Germinal center (tissue), 1 donor: Measurements from ENCODE around the gene PSME1.

Experiments
- DNase-seq: peaks from one replicate; pipeline ENCODE4 v3.0.0; 2012; ENCODE audit warnings: mixed read lengths, low spot score

Gene PSME1

DNA sequence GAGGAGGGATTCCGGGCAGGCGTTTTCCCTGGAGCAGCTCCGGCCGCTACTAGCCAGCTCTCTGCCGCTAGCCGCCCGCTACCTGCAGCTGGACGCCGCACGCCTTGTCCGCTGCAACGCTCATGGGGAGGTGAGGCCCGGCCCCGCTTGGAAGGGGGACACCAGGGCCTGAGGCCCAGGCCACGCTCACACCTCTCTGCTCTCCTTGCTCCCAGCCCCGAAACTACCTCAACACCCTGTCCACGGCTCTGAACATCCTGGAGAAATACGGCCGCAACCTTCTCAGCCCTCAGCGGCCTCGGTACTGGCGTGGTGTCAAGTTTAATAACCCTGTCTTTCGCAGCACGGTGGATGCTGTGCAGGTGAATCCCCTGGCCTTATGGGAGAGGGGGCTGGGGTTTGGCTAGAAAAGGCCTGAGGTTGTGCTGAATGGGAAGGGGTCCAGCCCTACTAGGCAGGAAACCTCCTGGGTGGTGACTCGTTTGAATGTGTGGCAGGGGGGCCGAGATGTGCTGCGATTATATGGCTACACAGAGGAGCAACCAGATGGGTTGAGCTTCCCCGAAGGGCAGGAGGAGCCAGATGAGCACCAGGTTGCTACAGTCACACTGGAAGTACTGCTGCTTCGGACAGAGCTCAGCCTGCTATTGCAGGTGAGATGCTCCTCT lies 11.9 kb downstream of the PSME1 start:
- no peak for DNase-seq

DNA sequence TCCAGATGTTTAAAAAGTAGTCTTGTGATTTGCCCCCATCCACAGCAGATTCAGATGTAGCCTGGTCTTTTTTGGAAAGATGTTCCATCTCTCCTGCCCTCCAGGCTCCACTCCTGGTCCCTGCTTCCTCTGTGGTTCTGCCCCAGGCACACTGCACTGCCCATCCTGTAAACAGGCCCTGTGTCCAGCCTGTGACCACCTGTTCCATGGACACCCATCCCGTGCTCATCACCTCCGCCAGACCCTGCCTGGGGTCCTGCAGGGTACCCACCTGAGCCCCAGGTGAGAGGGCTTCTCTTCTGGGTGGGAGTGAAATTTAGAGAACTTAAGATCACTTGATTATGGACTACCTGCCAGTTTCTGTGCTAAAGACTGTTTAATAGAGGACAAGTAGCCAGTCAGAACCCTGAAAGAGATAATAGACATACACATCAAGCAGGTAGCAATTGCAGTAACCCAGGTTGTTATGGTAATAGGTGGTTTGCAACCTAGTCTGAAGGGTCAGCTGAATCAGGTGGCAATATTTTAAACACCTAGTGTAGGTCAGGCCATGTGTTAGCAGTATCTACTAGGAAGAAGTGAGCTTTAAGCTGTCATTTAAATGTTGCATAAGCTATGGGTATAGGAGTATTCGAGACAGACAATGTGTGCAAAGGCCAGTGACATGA lies 13.4 kb downstream of the PSME1 start:
- no peak for DNase-seq

GRCh38 chr14:24150061-24150460 lies 14.1 kb downstream of the PSME1 start:
- DNase-seq, result no peak

DNA sequence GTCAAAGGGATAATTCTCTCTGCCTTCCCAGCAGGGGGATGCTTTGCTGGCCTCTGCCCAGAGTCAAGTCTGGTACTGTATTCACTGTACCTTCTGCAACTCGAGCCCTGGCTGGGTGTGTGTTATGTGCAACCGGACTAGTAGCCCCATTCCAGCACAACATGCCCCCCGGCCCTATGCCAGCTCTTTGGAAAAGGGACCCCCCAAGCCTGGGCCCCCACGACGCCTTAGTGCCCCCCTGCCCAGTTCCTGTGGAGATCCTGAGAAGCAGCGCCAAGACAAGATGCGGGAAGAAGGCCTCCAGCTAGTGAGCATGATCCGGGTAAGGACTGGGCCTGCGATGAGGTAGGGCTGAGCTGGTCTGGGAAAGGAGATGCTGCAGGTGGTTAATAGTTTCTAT lies 14.6 kb downstream of the PSME1 start:
- DNase-seq, result no peak

- DNase-seq, result no peak
Observed at GRCh38 chr14:24150993-24151392, 15.0 kb downstream of the PSME1 start.

- DNase-seq, result no peak
Observed at GRCh38 chr14:24151404-24152080, 15.5 kb downstream of the PSME1 start.

DNA sequence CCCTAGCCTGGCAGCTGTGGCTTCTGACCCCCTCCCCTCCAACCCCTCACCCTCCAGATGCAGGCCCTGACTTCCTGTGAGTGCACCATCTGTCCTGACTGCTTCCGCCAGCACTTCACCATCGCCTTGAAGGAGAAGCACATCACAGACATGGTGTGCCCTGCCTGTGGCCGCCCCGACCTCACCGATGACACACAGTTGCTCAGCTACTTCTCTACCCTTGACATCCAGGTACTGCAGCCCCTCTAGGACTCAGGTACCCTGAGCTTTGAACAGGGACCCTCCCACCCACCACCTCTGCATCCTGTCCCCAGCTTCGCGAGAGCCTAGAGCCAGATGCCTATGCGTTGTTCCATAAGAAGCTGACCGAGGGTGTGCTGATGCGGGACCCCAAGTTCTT lies 19.1 kb downstream of the PSME1 start:
- no peak for DNase-seq

- no peak for DNase-seq
Observed at GRCh38 chr14:24156840-24157239, 20.8 kb downstream of the PSME1 start.

- no peak for DNase-seq
Observed at GRCh38 chr14:24157331-24157730, 21.3 kb downstream of the PSME1 start.

DNA sequence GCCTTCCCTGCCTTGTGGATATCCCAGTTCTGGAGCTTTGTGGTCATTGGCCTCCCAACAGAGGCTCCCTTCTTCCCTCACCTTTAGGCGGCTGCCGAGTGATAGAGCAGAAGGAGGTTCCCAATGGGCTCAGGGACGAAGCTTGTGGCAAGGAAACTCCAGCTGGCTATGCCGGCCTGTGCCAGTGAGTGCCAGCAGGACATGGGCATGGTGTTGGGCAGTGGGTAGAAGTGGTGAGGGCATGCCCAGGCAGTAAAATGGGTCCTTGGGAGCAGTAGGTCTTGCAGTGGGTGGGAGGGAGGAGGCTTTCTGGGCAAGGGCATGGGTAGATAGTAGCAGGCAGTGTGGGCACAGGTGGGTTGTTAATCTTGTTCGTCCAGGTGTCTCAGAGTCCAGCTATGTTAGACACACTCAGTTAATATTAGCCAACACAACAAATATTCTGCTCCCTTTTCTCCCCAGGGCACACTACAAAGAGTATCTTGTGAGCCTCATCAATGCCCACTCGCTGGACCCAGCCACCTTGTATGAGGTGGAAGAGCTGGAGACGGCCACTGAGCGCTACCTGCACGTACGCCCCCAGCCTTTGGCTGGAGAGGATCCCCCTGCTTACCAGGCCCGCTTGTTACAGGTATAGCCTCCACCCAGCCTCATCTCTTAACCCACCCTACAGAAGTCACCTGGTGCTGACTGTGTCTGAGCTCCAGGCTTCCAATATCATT lies 23.9 kb downstream of the PSME1 start:
- DNase-seq, result no peak

DNA sequence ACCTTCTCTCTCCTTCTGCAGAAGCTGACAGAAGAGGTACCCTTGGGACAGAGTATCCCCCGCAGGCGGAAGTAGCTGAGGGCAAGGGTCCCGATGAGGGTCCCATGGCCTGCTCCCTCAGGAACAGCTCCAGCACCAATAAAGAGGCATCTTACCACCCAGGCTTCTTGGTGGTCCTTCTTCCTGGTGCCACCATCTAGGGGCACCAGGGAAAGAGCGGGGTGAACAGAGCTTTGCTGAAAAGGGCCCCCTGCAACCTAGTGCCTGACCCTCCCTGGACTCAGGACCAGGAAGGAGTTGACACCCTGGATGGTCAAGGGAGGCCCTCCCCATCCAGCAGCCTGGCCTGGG lies 24.5 kb downstream of the PSME1 start:
- no peak for DNase-seq

- DNase-seq, result peak; percentile 94
Observed at GRCh38 chr14:24160850-24161804, 25.1 kb downstream of the PSME1 start, which contains the start of gene IRF9. Gene IRF9 (plus strand): TSS chr14:24161265. CDS start chr14:24162145, 880 bp downstream.

DNA sequence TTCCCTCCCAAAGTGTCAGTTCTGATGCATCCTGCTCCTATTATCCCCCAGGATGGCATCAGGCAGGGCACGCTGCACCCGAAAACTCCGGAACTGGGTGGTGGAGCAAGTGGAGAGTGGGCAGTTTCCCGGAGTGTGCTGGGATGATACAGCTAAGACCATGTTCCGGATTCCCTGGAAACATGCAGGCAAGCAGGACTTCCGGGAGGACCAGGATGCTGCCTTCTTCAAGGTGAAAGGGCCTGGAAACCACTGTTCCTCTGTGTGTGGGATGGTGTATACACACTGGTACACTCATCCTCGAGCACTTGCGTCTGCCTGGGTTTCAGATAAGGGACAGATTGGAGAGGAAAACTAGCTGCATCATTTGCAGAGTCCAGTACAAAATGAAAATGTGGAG lies 26.1 kb downstream of the PSME1 start:
- DNase-seq, result no peak

DNA sequence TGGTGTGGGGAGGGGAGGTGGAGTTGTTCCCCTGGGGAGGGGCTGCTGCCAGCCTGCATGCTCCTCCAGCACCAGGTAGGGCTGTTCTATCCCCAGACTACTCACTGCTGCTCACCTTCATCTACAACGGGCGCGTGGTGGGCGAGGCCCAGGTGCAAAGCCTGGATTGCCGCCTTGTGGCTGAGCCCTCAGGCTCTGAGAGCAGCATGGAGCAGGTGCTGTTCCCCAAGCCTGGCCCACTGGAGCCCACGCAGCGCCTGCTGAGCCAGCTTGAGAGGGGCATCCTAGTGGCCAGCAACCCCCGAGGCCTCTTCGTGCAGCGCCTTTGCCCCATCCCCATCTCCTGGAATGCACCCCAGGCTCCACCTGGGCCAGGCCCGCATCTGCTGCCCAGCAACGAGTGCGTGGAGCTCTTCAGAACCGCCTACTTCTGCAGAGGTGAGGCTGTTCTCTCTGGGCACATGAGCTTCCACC lies 28.6 kb downstream of the PSME1 start:
- no peak for DNase-seq

- DNase-seq, result no peak
Observed at GRCh38 chr14:24165785-24166184, 29.8 kb downstream of the PSME1 start.

DNA sequence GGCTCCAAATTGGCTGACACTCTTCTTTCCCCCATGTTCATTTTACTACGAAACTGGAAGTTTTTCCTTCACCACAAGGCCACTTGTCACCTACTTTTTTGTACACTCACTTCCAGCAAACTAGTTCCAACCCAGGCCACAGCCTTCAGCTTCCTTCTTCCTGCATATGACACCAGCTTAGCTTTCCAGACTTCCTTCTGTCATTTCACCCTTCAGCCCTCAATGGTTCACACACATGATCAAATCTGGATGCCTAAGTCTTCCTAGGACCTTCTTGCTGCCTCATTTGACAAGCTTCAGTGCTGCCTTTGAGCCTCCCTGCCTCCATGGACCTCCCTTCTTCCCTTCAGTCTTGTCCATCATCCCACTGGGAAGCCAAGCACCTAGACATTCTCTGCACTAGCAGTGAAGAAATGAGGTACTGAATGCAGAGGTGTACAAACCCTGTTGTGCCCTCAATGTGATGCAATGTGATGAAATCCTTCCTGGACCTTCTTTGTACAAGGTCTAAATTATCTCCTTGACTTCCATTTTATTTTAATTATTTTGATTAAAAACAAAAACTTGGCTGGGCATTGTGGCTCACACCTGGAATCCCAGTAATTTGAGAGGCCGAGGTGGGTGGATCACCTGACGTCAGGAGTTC lies 31.6 kb downstream of the PSME1 start:
- no peak for DNase-seq

GRCh38 chr14:24171422-24172260 lies 35.6 kb downstream of the PSME1 start, which contains the start of gene REC8:
Gene REC8 (plus strand): TSS chr14:24172080. CDS start chr14:24172553, 473 bp downstream.
- DNase-seq, result peak; percentile 96

- DNase-seq, result no peak
Observed at GRCh38 chr14:24172261-24172860, 36.4 kb downstream of the PSME1 start.

- DNase-seq, result no peak
Observed at GRCh38 chr14:24172871-24173281, 36.9 kb downstream of the PSME1 start.
